HG03469 (cell line): ENCODE data around the gene CRLF3.
"Not testable (repeated sequence)": the region's sequence is repeated elsewhere in the genome, so short reads cannot be mapped to it uniquely, and the experiment has no call there.

Experiments used
- ATAC-seq: cut with Tn5 transposase; IDR thresholded peaks from one replicate; pipeline ENCODE4 v1.9.1; 2021; ENCODE audit warnings: mild to moderate bottlenecking, moderate library complexity, moderate number of reproducible peaks; ENCODE audit not compliant: unreplicated experiment

The CRLF3 gene, protein sequence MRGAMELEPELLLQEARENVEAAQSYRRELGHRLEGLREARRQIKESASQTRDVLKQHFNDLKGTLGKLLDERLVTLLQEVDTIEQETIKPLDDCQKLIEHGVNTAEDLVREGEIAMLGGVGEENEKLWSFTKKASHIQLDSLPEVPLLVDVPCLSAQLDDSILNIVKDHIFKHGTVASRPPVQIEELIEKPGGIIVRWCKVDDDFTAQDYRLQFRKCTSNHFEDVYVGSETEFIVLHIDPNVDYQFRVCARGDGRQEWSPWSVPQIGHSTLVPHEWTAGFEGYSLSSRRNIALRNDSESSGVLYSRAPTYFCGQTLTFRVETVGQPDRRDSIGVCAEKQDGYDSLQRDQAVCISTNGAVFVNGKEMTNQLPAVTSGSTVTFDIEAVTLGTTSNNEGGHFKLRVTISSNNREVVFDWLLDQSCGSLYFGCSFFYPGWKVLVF

DNA sequence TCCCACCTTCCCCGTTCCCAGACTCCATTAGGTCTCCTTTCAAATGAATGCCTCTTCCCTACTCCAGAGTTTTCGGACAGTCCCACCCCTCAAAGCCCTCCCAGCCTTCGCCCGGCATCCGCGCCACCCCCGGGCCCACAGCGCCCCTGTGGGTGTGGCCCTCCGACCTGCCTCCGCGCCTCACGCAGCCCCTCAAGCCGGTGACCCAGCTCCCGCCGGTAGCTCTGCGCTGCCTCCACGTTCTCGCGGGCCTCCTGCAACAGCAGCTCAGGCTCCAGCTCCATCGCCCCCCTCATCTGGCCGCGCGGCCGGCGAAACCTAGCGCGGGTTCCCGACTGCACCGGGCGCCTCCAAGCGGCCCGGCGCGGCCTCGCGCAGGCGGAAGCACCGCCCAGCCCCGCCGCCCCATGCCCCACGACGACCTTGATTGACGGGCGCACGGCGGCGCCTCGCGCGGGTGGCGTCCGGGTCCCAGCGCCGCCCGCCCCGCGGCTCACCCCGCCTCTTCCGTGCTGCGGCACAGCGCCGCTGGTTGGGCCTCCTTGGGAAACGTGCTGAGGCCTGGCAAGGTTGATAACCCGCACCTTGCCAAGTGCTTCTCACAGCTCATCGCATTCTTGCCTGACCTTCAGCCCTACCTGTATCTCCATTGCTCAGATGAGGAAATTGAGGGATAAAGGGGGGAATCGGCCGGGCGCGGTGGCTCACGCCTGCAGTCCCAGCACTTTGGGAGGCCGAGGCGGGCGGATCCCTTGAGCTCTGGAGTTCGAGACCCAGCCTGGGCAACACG is at the start of gene CRLF3:
Gene CRLF3 (minus strand): TSS at position 337 of the 790 bp plus-strand sequence. CDS start 41 bp downstream, at position 296.
- peak; percentile 75 for ATAC-seq

DNA sequence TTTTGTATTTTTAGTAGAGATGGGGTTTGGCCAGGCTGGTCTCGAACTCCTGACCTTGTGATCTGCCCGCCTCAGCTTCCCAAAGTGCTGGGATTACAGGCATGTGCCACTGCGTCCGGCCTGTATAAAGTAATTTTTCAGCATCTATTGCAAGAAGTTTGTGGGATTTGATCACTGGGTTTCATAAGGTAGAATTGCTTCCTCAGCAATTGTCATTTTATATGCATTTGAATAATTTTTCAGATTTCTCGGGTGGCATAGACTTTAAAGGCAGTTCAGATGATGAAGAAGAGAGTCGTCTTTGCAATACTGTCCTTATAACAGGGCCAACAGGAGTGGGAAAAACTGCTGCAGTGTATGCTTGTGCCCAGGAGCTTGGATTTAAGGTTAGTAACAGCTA is 44.5 kb upstream of the CRLF3 start:
- no peak for ATAC-seq

DNA sequence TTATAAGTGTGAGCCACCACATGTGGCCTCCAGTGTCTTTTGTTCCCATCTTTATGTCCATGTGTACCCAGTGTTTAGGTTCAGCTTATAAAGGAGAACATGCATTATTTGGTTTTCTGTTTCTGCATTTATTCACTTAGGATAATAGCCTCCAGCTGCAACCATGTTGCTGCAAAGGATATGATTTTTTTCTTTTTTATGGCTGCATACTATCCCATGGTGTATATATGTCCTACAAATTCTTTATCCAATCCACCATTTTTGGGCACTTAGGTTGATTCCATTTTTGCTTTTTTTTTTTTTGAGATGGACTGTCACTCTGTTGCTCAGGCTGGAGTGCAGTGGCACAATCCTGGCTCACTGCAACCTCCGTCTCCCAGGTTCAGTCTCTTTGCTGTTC is 40.1 kb upstream of the CRLF3 start:
- ATAC-seq: no peak

DNA sequence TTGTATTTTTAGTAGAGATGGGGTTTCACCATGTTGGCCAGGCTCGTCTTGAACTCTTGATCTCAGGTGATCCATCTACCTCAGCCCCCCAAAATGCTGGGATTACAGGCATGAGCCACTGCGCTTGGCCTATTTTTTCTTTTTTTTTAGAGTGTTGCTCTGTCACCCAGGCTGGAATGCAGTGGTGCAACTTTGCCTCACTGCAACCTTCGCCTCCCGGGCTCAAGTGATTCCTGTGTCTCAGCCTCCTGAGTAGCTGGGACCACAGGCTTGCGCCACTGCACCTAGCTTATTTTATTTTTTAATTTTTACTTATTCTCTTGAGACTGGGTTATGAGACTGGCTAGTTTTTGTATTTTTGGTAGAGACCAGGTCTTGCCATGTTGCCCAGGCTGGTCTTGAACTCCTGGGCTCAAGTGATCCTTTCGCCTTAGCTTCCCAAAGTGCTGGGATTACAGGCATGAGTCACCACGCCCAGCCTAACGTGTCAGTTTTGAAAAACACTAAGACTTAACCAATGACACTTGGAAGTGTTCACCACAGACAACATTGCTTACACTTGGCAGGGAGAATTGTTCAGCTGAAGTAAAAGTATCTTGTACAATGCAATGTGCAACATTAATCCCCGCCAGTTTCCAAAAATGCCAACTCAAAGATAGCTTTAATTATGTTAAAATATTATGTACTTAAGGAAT is 34.2 kb upstream of the CRLF3 start:
- ATAC-seq: no peak

DNA sequence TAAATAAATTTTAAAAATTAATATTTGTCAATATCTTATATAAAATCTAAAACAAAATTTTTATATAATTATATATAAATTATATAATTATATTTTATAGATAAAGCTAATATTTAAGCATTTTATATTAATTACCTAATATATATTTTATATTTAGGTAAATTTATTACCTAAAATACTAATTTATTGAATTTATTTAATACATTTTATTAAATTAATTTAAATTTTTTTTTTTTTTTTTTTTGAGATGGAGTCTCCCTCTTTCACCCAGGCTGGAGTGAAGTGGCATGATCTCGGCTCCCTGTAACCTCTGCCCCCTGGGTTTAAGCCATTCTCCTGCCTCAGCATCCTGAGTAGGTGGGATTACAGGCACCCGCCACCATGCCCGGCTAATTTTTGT is 29.7 kb upstream of the CRLF3 start:
- ATAC-seq: no peak

DNA sequence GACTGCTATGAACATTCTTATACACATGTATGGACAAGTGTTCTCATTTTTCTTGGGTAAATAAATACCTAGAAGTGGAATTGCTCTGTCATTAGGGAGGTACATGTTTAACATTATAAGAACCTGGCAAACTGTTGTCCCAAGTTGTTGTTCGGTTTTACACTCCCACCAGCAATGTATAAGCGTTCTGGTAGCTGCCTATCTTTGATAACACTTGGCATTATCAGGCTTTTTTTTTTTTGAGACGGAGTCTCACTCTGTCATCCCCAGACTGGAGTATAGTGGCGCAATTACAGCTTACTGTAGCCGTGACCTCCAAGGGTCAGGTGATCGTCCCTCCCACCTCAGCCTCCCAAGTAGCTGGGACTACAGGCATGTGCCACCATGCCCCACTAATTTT is 23.5 kb upstream of the CRLF3 start:
- ATAC-seq: no peak

DNA sequence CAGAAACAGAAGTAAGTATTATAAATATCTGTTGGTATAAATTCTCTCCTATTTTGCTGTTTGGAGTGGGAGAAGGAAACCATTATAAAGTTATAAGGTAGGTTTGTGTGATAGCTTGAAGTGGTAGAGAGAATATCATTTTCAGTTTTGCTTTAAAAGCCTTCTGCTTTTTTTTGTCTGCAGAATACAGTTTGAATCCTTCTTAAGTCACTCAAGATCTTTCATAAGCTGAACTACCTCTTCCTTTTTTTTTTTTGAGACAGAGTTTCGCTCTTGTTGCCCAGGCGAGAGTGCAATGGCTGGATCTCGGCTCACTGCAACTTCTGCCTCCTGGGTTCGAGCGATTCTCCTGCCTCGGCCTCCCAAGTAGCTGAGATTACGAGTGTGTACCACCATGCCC is 16.3 kb upstream of the CRLF3 start:
- no peak for ATAC-seq

DNA sequence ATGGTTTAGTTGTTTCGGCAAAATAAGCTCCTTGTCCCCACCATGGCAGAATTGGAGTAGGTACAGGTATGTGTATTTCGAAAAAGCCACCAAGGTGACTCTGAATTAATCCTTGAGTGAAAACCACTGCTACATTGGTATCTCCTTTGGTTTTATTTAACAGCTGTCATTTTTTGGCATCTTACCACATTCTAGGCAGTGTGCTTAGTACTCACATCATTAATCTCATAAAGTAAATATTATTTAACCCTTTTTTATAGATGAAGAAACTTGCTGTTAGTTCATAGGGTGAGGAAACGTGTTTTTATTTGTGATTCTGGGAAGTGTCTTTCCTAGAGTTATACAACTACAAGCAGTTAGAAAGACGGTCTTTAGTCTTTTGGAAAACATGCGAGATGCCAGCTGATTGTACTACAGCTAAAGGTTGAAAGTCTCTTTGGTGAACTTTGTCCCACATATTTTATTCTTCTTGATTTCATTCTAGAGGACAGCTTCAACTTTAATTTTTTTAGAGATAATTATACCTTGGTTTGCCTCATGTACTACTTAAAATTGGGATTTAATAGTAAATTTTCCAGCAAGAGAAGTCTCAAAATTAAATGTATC is 13.8 kb upstream of the CRLF3 start:
- no peak for ATAC-seq

DNA sequence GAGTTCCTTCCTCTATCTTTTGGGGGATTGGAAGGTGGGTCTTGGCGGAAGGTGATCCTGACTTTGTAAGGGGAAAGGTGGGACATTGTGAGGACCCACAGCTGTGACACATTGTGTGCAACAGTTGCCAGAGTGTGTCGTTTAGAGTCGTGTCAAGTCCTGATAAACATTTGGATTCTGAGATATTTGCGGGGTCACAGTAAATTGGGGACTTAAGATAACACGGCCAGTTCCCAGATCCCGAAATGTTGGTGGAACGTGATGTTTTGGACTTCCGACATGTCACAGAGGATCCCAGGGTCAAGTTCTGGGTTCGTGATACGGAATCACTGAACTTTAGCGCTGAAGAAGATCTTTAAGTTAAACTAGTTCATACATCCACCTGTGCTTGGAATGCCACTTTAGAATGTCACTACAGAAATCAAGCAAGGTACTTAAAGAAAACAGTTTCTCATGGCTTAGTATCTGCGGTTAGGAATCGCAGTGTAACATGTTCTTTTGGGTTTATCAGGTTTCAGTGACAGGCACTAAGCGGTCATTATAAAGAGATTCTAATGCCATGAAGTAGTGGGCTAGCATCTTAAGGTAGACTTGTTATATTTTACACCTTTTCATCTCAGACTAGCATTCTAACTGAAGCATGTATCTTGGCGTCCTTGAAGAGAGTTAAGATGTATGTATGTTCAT is 8.1 kb upstream of the CRLF3 start:
- no peak for ATAC-seq

DNA sequence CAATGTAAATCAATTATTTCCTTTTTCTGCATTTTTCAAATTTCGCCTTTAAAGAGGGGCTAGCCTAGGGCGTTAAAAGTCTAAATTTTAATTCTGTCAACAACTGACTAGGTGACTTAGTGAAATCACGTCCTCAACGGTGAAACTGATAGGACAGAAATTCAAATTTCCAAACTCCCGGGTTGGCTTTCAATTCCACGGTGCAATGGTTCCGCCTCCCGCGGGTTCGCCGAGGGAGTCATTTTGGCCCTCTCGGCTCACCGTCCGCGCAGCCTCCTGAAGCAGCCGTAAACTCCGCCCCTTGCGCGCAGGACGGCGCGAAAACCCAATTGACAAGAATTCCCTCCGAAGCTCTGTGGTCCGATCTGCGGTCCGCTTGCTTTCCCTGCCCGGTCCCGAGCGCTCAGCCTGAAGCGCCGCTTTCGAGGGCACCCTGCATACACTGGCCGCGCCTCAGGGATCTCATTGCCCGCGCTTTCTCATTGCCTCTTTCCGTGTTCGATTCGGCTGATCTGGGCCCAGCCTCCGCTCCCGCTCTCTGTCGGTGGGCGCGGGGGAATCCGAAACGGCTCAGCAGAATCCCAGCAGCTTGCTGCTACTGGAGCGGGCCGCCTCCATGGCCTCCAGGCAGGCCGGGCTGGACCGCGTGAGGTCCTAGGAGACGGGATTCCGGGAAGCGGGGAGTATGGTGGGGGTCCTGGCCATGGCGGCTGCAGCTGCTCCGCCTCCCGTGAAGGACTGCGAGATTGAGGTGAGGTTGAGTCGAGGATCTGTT is 7.4 kb upstream of the CRLF3 start, which contains the start of gene ATAD5:
Gene ATAD5 (plus strand): TSS at position 304 of the 775 bp plus-strand sequence. CDS start 382 bp downstream, at position 686.
- ATAC-seq: peak; percentile 51

DNA sequence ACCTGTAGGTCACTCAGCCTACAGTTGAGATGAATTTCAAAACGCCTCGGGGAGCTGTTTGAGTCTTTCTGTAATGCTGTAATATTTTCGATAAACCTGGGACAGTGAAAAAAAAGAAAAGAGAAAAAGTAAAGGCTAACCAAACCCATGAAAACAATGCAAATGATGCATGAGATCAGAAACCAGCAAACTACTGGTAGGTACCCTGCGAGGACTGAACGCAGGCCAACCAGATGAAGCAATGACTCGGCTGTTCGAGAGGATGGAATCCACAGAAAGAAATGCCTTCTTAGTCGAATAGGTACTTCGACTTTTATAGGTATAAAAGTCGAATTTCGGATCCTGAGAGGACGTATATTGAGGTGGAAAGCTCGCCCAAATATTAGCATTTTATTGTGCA is 6.8 kb upstream of the CRLF3 start:
- no peak for ATAC-seq

DNA sequence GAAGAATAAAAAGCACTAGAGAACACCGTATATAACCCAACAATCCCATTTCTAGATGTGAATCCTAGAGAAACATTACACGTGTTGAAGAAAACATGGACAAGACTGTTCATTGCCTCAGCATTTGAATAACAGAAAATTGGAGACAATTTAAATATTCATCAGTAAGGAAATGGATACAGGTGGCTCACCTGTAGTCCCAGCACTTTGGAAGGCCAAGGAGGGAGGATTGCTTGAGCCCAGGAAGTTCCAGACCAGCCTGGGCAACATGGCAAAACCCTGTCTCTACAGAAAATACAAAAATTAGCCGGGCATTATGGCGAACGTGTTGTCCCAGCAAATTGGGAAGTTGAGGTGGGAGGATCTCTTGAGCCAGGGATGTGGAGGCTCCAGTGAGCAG is 4.5 kb upstream of the CRLF3 start:
- ATAC-seq: no peak

DNA sequence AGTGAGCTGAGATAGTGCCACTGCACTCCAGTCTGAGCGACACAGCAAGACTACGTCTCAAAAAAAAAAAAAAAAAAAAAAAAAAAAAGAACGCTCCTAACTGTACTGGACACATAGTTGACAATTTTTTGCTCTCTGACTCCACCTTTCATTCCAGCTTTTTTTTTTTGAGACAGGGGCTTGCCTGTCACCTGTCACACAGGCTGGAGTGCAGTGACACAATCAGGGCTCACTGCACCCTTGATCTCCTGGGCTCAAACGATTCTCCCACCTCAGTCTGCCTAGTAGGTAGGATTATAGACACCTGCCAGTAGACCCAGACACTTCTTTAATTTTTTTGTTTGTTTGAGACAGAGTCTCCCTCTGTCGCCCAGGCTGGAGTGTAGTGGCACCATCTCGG is 2.6 kb upstream of the CRLF3 start:
- ATAC-seq: no peak

DNA sequence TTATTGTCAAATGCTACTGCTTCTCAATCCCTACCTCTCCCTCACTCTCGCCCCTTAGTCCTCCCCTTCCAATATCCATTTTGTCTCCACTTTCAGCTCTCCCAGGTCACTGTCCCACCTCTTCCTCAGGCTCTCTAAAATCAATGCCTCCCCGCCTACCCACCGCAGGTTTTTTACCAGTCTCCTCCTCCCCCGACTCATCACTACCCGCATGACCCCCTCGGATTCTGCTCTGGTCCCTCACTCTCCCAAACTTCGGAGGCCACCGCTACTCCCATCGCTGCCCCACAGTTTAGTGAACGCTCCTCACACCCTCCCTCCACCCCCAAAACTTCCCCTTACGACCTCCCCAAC is 513 bp downstream of the CRLF3 start:
- ATAC-seq: no peak

DNA sequence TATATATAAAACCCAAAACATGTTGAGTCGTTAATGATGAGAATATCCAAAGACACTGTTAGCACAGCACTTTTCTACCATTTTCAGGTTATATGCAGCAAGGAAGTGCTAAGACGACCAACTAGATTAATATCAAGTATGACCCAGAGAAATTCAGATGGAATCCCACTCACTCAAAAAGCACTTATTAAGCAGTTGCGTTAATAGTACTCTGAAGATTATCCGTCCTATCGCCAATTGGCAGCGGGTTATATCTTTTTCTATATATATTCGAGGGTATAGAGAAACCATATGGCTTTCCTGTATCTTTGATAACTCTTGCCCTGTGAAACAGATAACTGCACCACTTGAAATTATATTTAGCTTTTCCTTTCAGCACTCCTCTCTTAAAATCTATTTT is 1.1 kb downstream of the CRLF3 start:
- no peak for ATAC-seq

DNA sequence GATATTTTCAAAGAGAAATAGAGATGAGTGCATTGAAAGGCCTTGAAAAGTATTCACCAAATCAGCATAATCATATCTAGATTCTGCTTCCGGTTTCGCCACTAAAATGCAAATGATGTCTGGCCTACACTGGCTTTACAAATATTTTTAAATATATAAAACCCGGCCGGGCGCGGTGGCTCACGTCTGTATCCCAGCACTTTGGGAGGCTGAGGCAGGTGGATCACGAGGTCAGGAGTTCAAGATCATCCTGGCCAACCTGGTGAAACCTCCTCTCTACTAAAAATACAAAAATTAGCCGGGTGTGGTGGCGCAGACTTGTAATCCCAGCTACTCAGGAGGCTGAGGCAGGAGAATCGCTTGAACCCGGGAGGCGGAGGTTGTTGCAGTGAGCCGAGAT is 1.6 kb downstream of the CRLF3 start:
- not testable (repeated sequence) for ATAC-seq

DNA sequence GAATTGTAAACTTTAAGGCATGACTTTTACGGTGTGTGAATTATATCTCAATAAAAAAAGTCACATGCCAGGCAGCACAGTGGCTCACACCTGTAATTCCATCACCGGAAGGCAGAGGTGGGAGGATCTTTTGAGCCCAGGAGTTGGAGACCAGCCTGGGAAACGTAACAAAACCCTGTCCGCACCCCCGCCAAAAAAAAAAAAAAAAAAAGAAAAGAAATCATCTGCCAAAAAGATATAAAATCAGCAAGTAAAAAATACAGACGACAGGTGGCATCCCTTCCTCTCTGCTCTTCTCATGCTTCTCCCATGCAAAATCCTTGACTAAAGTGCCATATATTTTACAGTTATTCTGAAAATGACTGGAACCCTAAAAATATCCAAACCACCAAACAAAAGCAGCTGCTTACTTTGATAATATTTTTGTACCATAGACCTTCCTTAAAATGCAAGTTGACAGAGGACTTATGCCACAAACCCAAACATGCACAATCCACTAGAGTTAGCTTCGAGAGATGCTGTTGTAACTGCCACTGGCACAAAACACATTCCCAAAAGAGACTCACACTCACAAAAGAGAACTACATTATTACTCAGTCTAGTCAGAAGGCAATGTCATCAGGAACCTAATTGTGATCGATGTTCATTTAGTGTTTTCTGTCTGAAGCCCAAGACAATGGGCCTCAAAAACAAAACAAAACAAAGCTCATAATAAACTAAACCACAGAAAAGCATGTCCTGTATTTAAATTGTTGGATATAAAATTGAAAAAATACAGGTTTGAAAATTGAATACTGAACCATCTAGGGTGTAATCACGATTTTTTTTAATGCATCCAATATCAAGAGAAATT is 2.4 kb downstream of the CRLF3 start:
- ATAC-seq: no peak

DNA sequence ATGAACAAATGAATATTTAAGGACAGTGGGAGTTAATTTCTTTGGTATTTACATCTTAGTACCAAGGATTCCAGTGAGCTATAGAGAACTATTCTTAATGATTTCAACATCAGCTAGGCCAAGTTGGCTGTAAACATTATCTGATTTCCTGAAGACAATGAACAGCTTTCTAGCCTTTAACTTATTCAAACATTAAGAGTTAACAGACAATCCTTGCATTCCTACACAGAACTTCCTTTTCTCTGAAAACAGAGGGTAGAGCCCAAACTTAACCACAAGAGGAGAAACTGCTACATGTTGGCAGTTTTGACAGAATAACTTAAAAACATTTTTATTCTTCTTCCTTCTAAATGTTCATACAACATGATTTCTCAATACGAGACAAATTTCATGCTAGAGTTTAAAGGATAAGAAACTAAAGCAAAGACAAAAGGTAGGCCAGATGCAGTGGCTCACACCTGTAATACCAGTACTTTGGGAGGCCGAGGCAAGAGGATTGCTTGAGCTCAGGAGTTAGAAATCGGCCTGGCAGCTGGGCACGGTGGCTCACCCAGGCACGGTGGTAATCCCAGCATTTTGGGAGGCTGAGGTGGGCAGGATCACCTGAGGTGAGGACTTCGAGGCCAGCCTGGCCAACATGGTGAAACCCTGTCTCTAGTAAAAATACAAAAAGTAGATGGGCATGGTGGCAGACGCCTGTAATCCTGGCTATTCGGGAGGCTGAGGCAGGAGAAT is 4.4 kb downstream of the CRLF3 start:
- ATAC-seq: no peak
